ENCODE results near the gene PHLDA2. TPM values are rescaled to one million over a fixed set of nuclear protein-coding genes. Genes with fewer than 3 reads are reported as not detected.

PHLDA2 gene
- total and polyA plus RNA-seq, 2 donors from 2014 or later = 9.0 to 19.7 TPM

GRCh38 chr11:2888266-2888968 is 40.8 kb downstream of the PHLDA2 start:
- peak; percentile 97 for TF ChIP-seq CTCF (IDR thresholded peaks at IDR 0.05; ENCODE audit: borderline replicate concordance, extremely low read depth, insufficient read depth)
- no peak overlapping the region for H3K27ac ChIP-seq (ENCODE audit: low read depth in 2 of 2, low read length in 2 of 2)
- intact Hi-C loops (cut with DNase I) = loop anchor here (2.0 to 10.0 kb wide), 2 partner anchors 356 to 464 kb away; no protein-coding TSS in a partner anchor
- H3K9ac ChIP-seq (ENCODE audit: low read length in 3 of 3) = no peak overlapping the region
- FAIRE-seq (no peak), DNase-seq (peak; percentile 93 to 96 (median 95))
- no peak overlapping the region for H3K4me3 ChIP-seq (ENCODE audit: low read length in 3 of 3)
- peaks cover 0 to 26% (median 15%) of the 10 kb centered on the region in 3 donors for H3K4me1 ChIP-seq (ENCODE audit: control insufficient read depth in 2 of 3, insufficient read depth in 2 of 3, low read depth in 1 of 3, low read length in 3 of 3)
- H3K27me3 ChIP-seq (ENCODE audit: control insufficient read depth, insufficient read depth, low read length) = no peaks in the 10 kb centered on the region
- H3K36me3 ChIP-seq (ENCODE audit: control insufficient read depth in 2 of 3, insufficient read depth in 3 of 3, low read length in 3 of 3) = no peaks in the 10 kb centered on the region
- no peaks in the 10 kb centered on the region for H3K9me3 ChIP-seq (ENCODE audit: control insufficient read depth in 2 of 3, insufficient read depth in 1 of 3, low read length in 3 of 3)

- H3K27me3 ChIP-seq (ENCODE audit: control insufficient read depth, insufficient read depth, low read length) = no peaks in the 10 kb centered on the region
- FAIRE-seq = no peak
- intact Hi-C loops (cut with DNase I) = loop anchor here (2.0 to 10.0 kb wide), 2 partner anchors 355 to 463 kb away; no protein-coding TSS in a partner anchor
Measured at GRCh38 chr11:2887515-2888195, 41.6 kb downstream of the PHLDA2 start.

GRCh38 chr11:2886936-2887335 is 42.3 kb downstream of the PHLDA2 start:
- no peak for TF ChIP-seq CTCF (IDR thresholded peaks at IDR 0.05; ENCODE audit: borderline replicate concordance, extremely low read depth, insufficient read depth)
- FAIRE-seq (no peak), DNase-seq (no peak)
- no peak overlapping the region for H3K9ac ChIP-seq (ENCODE audit: low read length in 3 of 3)
- H3K27me3 ChIP-seq (ENCODE audit: control insufficient read depth, insufficient read depth, low read length) = no peaks in the 10 kb centered on the region
- peaks cover 0 to 23% (median 15%) of the 10 kb centered on the region in 3 donors for H3K4me1 ChIP-seq (ENCODE audit: control insufficient read depth in 2 of 3, insufficient read depth in 2 of 3, low read depth in 1 of 3, low read length in 3 of 3)
- H3K27ac ChIP-seq (ENCODE audit: low read depth in 2 of 2, low read length in 2 of 2) = no peak overlapping the region
- H3K9me3 ChIP-seq (ENCODE audit: control insufficient read depth in 2 of 3, insufficient read depth in 1 of 3, low read length in 3 of 3) = no peaks in the 10 kb centered on the region
- H3K36me3 ChIP-seq (ENCODE audit: control insufficient read depth in 2 of 3, insufficient read depth in 3 of 3, low read length in 3 of 3) = no peaks in the 10 kb centered on the region
- intact Hi-C loops (cut with DNase I) = loop anchor here (10.0 kb wide), 1 partner anchor 462 kb away; no protein-coding TSS in a partner anchor
- no peak overlapping the region for H3K4me3 ChIP-seq (ENCODE audit: low read length in 3 of 3)

More at GRCh38 chr11:2887515-2888195, 41.6 kb downstream of the PHLDA2 start:
- Histone ChIP-seq H3K4me1 (ENCODE audit: control insufficient read depth in 2 of 3, insufficient read depth in 2 of 3, low read depth in 1 of 3, low read length in 3 of 3) (peaks cover 0 to 22% (median 15%) of the 10 kb centered on the region in 3 donors), H3K36me3 (ENCODE audit: control insufficient read depth in 2 of 3, insufficient read depth in 3 of 3, low read length in 3 of 3) (no peaks in the 10 kb centered on the region), H3K4me3 (ENCODE audit: low read length in 3 of 3) (no peak overlapping the region), H3K9me3 (ENCODE audit: control insufficient read depth in 2 of 3, insufficient read depth in 1 of 3, low read length in 3 of 3) (no peaks in the 10 kb centered on the region), H3K27ac (ENCODE audit: low read depth in 2 of 2, low read length in 2 of 2) (no peak overlapping the region), H3K9ac (ENCODE audit: low read length in 3 of 3) (no peak overlapping the region)
- TF ChIP-seq CTCF (IDR thresholded peaks at IDR 0.05; ENCODE audit: borderline replicate concordance, extremely low read depth, insufficient read depth) = no peak
- DNase-seq = peak in 2 of 5 donors; percentile 53 to 58
